HL-60 (cell line): ENCODE data around the gene FBXL5.

Source experiments
- CTCF ChIP-seq: IDR thresholded peaks from one replicate; pipeline ENCODE4 v1.5.1; 2011; ENCODE audit warnings: low read length, control low read depth, inconsistent platforms; ENCODE audit not compliant: insufficient read depth
- GABPA ChIP-seq: IDR thresholded peaks from 2 replicates; pipeline ENCODE4 v1.6.1; 2012; ENCODE audit warnings: low read depth
- POLR2AphosphoS5 ChIP-seq: IDR thresholded peaks from 2 replicates; pipeline ENCODE4 v1.6.1; 2012; ENCODE audit warnings: low read depth
- REST ChIP-seq: IDR thresholded peaks from 2 replicates; pipeline ENCODE4 v1.6.1; 2012; ENCODE audit warnings: low read depth; ENCODE audit not compliant: insufficient replicate concordance
- SPI1 ChIP-seq: IDR thresholded peaks from 2 replicates; pipeline ENCODE4 v1.6.1; 2012; ENCODE audit warnings: low read depth, mild to moderate bottlenecking, borderline replicate concordance

- no peak for TF ChIP-seq CTCF
- TF ChIP-seq POLR2AphosphoS5 = no peak
- TF ChIP-seq GABPA = no peak
- no peak for TF ChIP-seq SPI1
- no peak for TF ChIP-seq REST
Observed at GRCh38 chr4:15695729-15696128, 40.6 kb upstream of the FBXL5 start.
